ENCODE results near the gene MRPS11.

Gene MRPS11

DNA sequence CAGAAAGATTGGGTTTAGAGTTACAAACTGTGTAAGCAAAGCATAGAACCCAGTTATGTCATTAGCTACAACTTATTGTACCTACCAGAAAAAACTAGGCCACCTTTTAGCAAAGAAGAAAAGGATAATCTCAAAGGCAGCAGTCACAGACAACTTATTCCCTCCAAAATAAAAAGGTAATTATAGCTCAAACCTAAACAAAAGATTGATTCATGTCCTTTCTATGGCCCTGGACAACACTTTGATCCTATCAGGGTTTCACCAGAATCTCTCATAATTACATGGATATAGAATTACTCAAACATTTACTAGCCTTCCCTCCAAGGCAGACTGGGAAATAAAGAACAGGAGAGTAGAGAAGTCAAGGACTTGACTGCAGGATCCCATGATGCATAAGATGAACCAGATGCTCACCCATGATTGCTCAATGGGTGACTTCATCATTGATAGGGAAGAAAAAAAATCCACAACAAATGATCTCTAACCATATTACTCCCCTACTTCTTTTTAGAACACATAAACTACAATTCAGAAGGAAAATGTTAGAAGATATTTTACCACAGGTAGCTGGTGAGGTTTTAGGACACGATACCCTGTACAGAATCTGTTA lies 61.6 kb downstream of the MRPS11 start:
- TF ChIP-seq EZH2 (IDR thresholded peaks at IDR 0.05) = no peak
- TF ChIP-seq FOXP2 (optimal IDR thresholded peaks at IDR 0.05; ENCODE audit: control extremely low read depth, extremely low read length, insufficient read depth) = no peak
- TF ChIP-seq POLR2AphosphoS5 (IDR thresholded peaks at IDR 0.05; ENCODE audit: borderline replicate concordance, low read depth, low read length) = no peak
- Histone ChIP-seq H3K36me3 (ENCODE audit: insufficient read depth, low read length) (peaks cover 40% of the 10 kb centered on the region), H3K9me3 (ENCODE audit: low read depth, low read length) (peaks cover 3% of the 10 kb centered on the region; the same call in 1 of the 2 replicates), H3K9ac (ENCODE audit: insufficient read length) (no peak overlapping the region), H3K4me3 (no peak overlapping the region), H3K27ac (no peak overlapping the region)
- DNase-seq (ENCODE audit: low read depth, low spot score) = no peak
